ENCODE measurements around the gene C5orf63.

Gene C5orf63

DNA sequence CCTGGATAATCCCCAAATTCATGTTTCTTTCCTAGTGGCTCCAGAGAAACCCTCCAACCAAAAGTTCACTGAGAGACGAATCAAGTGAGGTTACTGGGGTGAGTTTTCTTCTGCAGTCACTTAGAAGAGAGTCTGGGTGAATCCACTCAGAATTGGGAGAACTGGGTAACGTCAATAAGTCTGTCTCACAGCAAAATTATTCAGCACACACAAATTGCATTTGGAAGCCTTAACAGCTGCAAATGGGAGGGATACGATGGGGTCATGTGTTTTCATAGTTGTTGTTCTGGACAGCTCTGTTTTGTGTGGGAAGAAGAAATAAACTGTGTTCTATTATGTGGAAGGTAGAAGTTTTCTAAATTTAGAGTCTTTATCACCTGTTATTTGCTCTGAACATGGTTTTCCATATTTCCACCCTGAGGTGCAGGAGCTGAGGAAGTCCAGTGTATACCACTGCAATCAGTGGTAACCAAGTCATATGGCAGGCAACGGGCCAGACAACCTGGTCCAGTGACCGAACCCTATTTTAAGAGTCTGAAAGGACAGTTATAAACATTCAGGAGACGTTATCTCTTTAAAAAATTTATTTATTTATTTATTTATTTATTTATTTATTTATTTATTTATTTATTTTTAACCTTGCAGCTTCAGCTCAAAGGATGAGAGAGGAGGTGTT is 64.9 kb downstream of the C5orf63 start:
- TF ChIP-seq CTCF (IDR thresholded peaks at IDR 0.05): no peak

- TF ChIP-seq CTCF (IDR thresholded peaks at IDR 0.05): no peak
Measured at GRCh38 chr5:127007522-127007921, 65.8 kb downstream of the C5orf63 start.

DNA sequence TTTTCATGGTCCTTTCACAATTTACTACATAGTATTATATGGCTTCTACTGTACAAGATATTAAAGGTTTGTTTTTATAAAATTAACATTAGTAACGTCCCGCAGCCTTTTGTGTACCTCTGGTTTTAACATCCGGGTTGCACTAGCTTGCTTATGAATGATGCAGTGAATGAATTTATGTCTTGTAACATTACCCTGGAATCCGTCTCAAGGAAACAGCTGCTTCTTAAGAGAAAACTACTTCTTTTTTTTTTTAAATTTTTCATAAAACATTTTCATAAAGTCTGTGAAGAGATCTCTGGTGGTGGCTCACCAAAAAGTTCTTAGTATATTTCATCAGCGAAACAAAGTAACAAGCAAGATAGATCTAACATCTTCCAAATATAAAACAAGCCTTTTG is 66.6 kb downstream of the C5orf63 start:
- no peak for TF ChIP-seq CTCF (IDR thresholded peaks at IDR 0.05)

DNA sequence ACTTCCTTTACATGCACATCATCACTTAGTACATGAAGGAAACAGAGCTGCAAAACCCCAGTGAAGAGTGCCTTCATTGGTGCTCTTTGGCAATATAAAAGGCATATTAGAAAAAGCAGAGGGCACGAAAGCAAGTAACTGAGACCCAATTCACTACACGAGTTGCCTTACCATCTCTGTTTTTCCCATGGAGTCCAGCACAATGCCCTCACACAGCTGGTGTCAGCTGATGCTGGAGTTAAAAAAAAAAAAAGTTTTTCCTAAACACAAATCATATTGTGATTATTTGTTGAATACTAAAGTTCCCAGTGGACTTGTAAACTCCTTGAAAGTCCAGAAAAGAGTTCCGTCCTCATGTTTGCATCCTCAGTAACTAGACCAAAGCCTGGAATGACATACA is 68.6 kb downstream of the C5orf63 start:
- no peak for TF ChIP-seq CTCF (IDR thresholded peaks at IDR 0.05)

GRCh38 chr5:127003798-127004495 is 69.4 kb downstream of the C5orf63 start:
- TF ChIP-seq CTCF (IDR thresholded peaks at IDR 0.05): no peak

DNA sequence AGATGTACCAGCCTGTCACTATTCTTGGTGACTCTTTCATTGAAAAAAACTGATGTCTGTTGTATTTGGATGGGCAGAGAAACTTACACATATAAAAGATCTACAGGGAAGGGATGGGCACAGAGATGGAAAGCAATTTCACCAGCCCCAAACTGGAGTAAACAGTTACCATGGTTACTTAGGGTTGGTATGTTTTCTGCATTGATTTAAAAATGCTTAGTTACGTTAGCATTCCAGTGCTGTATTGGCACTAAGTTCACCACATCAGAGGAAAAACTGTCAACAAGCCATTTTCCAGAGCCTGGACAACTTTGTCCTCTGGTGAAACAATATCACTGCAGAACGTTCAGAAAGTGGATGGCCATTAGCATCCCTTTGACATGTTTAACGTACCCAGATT is 70.9 kb downstream of the C5orf63 start:
- TF ChIP-seq CTCF (IDR thresholded peaks at IDR 0.05): no peak

- TF ChIP-seq CTCF (IDR thresholded peaks at IDR 0.05): no peak
Measured at GRCh38 chr5:127001621-127002296, 71.5 kb downstream of the C5orf63 start.
